ENCODE results near the gene RTEL1. TPM values are rescaled to one million over a fixed set of nuclear protein-coding genes. Genes with fewer than 3 reads are reported as not detected.

The RTEL1 gene
- polyA plus RNA-seq, 1 donor from 2014 or later, result 29.2 TPM

DNA sequence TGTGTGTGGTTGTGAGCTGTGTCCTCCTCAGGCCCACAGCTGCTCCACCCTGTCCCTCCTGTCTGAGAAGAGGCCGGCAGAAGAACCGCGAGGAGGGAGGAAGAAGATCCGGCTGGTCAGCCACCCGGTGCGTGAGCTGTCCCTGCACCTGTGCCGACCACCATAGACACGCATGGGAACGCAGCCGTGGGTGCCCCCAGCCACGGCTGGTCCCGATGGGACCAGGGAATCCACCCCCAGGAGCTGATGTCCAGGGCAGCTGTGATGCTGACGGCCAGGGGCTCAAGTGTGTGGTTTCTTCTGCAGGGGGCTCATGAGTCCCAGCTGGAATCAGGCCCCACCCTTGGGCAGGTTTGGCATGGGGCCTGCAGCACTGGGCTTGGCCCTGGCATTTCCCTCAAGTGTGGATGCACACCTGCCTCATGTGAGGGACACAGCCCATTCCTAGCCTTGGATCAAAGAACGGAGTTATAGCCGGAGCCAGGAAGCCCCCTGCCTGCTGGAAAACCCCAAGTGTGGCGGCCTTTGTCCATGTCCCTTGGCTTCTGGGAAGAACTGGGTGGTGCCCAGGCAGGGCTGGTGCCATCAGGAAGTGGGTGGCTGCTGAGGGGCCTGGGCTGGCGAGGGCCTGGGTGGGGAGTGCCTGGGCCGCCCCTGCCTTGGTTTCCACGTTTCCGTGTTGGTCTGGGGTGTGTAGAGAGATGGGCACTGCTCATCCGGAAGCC, 33.8 kb downstream of the RTEL1 start:
- H3K36me3 ChIP-seq (ENCODE audit: insufficient read depth, low read length), result no peaks in the 10 kb centered on the region
- no peak overlapping the region for H3K4me2 ChIP-seq (ENCODE audit: low read length)
- TF ChIP-seq, protein P1, sequence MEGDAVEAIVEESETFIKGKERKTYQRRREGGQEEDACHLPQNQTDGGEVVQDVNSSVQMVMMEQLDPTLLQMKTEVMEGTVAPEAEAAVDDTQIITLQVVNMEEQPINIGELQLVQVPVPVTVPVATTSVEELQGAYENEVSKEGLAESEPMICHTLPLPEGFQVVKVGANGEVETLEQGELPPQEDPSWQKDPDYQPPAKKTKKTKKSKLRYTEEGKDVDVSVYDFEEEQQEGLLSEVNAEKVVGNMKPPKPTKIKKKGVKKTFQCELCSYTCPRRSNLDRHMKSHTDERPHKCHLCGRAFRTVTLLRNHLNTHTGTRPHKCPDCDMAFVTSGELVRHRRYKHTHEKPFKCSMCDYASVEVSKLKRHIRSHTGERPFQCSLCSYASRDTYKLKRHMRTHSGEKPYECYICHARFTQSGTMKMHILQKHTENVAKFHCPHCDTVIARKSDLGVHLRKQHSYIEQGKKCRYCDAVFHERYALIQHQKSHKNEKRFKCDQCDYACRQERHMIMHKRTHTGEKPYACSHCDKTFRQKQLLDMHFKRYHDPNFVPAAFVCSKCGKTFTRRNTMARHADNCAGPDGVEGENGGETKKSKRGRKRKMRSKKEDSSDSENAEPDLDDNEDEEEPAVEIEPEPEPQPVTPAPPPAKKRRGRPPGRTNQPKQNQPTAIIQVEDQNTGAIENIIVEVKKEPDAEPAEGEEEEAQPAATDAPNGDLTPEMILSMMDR (IDR thresholded peaks at IDR 0.05; ENCODE audit: poor library complexity, severe bottlenecking), result no peak
- TF ChIP-seq EP300 (conservative IDR thresholded peaks at IDR 0.05; ENCODE audit: poor library complexity, severe bottlenecking), result no peak
- TF ChIP-seq TAF1 (IDR thresholded peaks at IDR 0.05; ENCODE audit: low read depth), result no peak
- TF ChIP-seq EZH2 (IDR thresholded peaks at IDR 0.05; ENCODE audit: borderline replicate concordance, insufficient read depth, low read length, poor library complexity, severe bottlenecking), result no peak
- no peak for TF ChIP-seq RAD21 (conservative IDR thresholded peaks at IDR 0.05)
- TF ChIP-seq POLR2AphosphoS5 (IDR thresholded peaks at IDR 0.05), result no peak
- TF ChIP-seq MXI1 (conservative IDR thresholded peaks at IDR 0.05; ENCODE audit: poor library complexity, severe bottlenecking), result no peak
- H3K27ac ChIP-seq (ENCODE audit: low read length), result no peak overlapping the region
- no peaks in the 10 kb centered on the region for H3K27me3 ChIP-seq (ENCODE audit: insufficient read depth, low read depth, low read length)
- H3K9ac ChIP-seq (ENCODE audit: low read length), result no peak overlapping the region
- no peaks in the 10 kb centered on the region for H3K9me2 ChIP-seq (ENCODE audit: insufficient read depth, low read length)
- no peaks in the 10 kb centered on the region for H3F3A ChIP-seq (ENCODE audit: insufficient read depth, low read length, poor library complexity, severe bottlenecking)
- H3K9me3 ChIP-seq (ENCODE audit: low read length), result no peaks in the 10 kb centered on the region
- H4K20me1 ChIP-seq (ENCODE audit: insufficient read depth), result no peaks in the 10 kb centered on the region
- no peak overlapping the region for H3K4me3 ChIP-seq (ENCODE audit: low read length)
- no peak overlapping the region for H2AFZ ChIP-seq (ENCODE audit: low read depth, low read length)
- H3K79me2 ChIP-seq (replicated peaks; ENCODE audit: insufficient read depth, low read length), result no peaks in the 10 kb centered on the region

GRCh38 chr20:63692436-63693082, 34.4 kb downstream of the RTEL1 start:
- Histone ChIP-seq H3K4me3 (ENCODE audit: low read length) (no peak overlapping the region), H3K9me2 (ENCODE audit: insufficient read depth, low read length) (no peaks in the 10 kb centered on the region), H3K27ac (ENCODE audit: low read length) (no peak overlapping the region), H3K9me3 (ENCODE audit: low read length) (no peaks in the 10 kb centered on the region), H2AFZ (ENCODE audit: low read depth, low read length) (no peak overlapping the region), H3F3A (ENCODE audit: insufficient read depth, low read length, poor library complexity, severe bottlenecking) (no peaks in the 10 kb centered on the region), H3K36me3 (ENCODE audit: insufficient read depth, low read length) (no peaks in the 10 kb centered on the region), H3K79me2 (replicated peaks; ENCODE audit: insufficient read depth, low read length) (no peaks in the 10 kb centered on the region), H3K27me3 (ENCODE audit: insufficient read depth, low read depth, low read length) (no peaks in the 10 kb centered on the region), H3K9ac (ENCODE audit: low read length) (no peak overlapping the region), H4K20me1 (ENCODE audit: insufficient read depth) (no peaks in the 10 kb centered on the region), H3K4me2 (ENCODE audit: low read length) (no peak overlapping the region)
- TF ChIP-seq, protein P2, sequence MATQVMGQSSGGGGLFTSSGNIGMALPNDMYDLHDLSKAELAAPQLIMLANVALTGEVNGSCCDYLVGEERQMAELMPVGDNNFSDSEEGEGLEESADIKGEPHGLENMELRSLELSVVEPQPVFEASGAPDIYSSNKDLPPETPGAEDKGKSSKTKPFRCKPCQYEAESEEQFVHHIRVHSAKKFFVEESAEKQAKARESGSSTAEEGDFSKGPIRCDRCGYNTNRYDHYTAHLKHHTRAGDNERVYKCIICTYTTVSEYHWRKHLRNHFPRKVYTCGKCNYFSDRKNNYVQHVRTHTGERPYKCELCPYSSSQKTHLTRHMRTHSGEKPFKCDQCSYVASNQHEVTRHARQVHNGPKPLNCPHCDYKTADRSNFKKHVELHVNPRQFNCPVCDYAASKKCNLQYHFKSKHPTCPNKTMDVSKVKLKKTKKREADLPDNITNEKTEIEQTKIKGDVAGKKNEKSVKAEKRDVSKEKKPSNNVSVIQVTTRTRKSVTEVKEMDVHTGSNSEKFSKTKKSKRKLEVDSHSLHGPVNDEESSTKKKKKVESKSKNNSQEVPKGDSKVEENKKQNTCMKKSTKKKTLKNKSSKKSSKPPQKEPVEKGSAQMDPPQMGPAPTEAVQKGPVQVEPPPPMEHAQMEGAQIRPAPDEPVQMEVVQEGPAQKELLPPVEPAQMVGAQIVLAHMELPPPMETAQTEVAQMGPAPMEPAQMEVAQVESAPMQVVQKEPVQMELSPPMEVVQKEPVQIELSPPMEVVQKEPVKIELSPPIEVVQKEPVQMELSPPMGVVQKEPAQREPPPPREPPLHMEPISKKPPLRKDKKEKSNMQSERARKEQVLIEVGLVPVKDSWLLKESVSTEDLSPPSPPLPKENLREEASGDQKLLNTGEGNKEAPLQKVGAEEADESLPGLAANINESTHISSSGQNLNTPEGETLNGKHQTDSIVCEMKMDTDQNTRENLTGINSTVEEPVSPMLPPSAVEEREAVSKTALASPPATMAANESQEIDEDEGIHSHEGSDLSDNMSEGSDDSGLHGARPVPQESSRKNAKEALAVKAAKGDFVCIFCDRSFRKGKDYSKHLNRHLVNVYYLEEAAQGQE (IDR thresholded peaks at IDR 0.05; ENCODE audit: borderline replicate concordance), result no peak
- TF ChIP-seq TAF1 (IDR thresholded peaks at IDR 0.05; ENCODE audit: low read depth) (no peak), MXI1 (conservative IDR thresholded peaks at IDR 0.05; ENCODE audit: poor library complexity, severe bottlenecking) (no peak), EP300 (conservative IDR thresholded peaks at IDR 0.05; ENCODE audit: poor library complexity, severe bottlenecking) (no peak), EZH2 (IDR thresholded peaks at IDR 0.05; ENCODE audit: borderline replicate concordance, insufficient read depth, low read length, poor library complexity, severe bottlenecking) (no peak), SMC3 (conservative IDR thresholded peaks at IDR 0.05; ENCODE audit: poor library complexity) (no peak), RAD21 (conservative IDR thresholded peaks at IDR 0.05) (no peak), POLR2AphosphoS5 (IDR thresholded peaks at IDR 0.05) (no peak)
- TF ChIP-seq, protein P1 (IDR thresholded peaks at IDR 0.05; ENCODE audit: poor library complexity, severe bottlenecking), result no peak
